Neuron (in vitro differentiated cells): ENCODE data around the gene P2RY1.
"Not testable (repeated sequence)": the region's sequence is repeated elsewhere in the genome, so short reads cannot be mapped to it uniquely, and the experiment has no call there.

Experiments
- H2AFZ ChIP-seq: one replicate; pipeline ENCODE4 v1.6.1; 2013; ENCODE audit warnings: low read depth, mild to moderate bottlenecking, inconsistent platforms, low read length, moderate library complexity
- H3K27me3 ChIP-seq: one replicate; pipeline ENCODE4 v1.6.1; 2013; ENCODE audit warnings: low read length; ENCODE audit not compliant: insufficient read depth
- H3K36me3 ChIP-seq: one replicate; pipeline ENCODE4 v1.6.1; 2013; ENCODE audit warnings: low read length; ENCODE audit not compliant: insufficient read depth
- H3K4me1 ChIP-seq: one replicate; pipeline ENCODE4 v1.6.1; 2013; ENCODE audit warnings: low read length; ENCODE audit not compliant: insufficient read depth
- H3K4me3 ChIP-seq: 2 replicates; pipeline ENCODE4 v1.5.1; 2013; ENCODE audit warnings: mild to moderate bottlenecking, low read length, moderate library complexity
- H3K9me3 ChIP-seq: one replicate; pipeline ENCODE4 v1.6.1; 2013; ENCODE audit warnings: low read length

Gene P2RY1

DNA sequence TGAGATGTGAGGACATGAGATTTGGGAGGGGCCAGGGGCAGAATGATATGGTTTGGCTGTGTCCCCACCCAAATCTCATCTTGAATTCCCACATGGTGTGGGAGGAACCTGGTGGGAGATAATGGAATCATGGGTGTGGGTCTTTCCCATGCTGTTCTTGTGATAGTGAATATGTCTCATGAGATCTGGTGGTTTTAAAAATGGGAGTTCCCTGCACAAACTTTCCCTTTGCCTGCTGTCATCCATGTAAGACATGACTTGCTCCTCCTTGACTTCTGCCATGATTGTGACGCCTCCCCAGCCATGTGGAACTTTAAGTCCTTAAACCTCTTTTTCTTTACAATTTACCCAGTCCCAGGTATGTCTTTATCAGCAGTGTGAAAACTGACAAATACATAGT lies 12.7 kb downstream of the P2RY1 start:
- not testable (repeated sequence) for H3K4me3 ChIP-seq, H3K27me3 ChIP-seq, H3K4me1 ChIP-seq, H3K9me3 ChIP-seq, H2AFZ ChIP-seq, H3K36me3 ChIP-seq

DNA sequence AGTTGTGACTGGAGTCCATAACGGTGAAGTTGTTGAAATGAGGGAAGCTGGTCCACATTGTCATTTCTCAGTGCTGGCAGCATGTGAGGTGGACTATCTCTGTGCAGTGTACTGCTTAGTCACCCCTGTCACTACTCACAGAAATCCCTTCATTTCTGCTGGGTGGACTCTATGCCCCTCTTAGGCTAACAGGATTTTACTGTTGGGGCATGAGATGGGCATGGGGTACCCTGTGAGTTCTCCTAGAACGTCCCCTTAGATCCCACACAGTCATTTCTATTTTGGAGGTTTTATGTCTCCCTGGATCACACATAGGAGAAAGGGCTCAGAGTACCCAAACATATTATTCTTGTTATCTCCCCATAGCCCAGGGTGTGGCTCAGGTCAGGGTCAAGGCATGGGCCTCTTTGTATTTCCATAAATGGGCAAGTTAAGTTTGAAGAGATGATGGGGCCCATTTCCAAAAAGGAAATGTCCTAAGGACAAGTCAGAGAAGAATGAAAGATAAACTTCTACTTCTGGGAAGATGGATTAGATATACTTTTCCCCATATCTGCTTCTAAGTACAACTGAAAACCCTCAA lies 15.2 kb downstream of the P2RY1 start:
- H3K9me3 ChIP-seq: no peaks in the 10 kb centered on the region
- H3K36me3 ChIP-seq: no peaks in the 10 kb centered on the region
- H3K4me3 ChIP-seq: no peak overlapping the region
- no peaks in the 10 kb centered on the region for H3K4me1 ChIP-seq
- H3K27me3 ChIP-seq: no peaks in the 10 kb centered on the region
- H2AFZ ChIP-seq: no peak overlapping the region

DNA sequence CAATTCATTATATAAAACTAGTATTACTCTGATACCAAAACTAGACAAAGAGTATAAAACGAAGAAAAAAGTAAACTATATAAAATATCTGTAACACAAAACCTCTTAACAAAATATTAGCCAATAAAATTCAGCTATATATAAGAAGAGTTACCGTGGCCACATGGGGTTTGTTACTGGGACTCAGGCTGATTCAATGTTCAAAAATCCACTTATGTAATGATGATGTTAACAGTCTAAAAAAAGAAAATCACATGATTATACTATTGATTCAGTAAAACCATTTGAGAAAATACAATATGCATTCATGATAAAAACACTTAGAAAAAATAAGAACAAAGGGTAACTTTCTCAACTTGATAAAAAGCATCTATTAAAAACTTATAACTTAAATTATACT lies 18.3 kb downstream of the P2RY1 start:
- H3K36me3 ChIP-seq: no peaks in the 10 kb centered on the region
- H3K4me3 ChIP-seq: no peak overlapping the region
- no peaks in the 10 kb centered on the region for H3K27me3 ChIP-seq
- no peaks in the 10 kb centered on the region for H3K9me3 ChIP-seq
- H2AFZ ChIP-seq: no peak overlapping the region
- peaks cover 3% of the 10 kb centered on the region for H3K4me1 ChIP-seq

DNA sequence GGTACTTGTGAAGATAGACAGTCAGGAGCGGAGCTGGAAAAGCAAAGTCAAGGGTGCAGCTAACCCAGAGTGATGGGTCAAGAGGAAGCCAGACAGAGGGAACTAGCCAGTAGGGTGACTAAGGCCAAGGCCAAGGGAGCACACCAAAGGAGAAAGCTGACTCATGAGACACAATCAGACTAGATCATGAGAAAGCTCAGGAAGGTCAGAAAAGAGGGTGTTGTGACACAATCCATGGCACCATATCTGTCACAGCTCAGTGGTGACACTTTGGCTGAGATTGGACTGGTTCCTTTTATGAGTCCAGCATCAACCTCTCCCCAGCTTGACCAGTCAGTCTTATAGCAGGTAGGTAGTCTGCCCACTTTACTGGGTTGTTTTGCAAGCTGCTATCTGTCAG lies 22.2 kb downstream of the P2RY1 start:
- no peaks in the 10 kb centered on the region for H3K36me3 ChIP-seq
- H2AFZ ChIP-seq: no peak overlapping the region
- H3K27me3 ChIP-seq: no peaks in the 10 kb centered on the region
- H3K9me3 ChIP-seq: no peaks in the 10 kb centered on the region
- no peak overlapping the region for H3K4me3 ChIP-seq
- peaks cover 4% of the 10 kb centered on the region for H3K4me1 ChIP-seq

DNA sequence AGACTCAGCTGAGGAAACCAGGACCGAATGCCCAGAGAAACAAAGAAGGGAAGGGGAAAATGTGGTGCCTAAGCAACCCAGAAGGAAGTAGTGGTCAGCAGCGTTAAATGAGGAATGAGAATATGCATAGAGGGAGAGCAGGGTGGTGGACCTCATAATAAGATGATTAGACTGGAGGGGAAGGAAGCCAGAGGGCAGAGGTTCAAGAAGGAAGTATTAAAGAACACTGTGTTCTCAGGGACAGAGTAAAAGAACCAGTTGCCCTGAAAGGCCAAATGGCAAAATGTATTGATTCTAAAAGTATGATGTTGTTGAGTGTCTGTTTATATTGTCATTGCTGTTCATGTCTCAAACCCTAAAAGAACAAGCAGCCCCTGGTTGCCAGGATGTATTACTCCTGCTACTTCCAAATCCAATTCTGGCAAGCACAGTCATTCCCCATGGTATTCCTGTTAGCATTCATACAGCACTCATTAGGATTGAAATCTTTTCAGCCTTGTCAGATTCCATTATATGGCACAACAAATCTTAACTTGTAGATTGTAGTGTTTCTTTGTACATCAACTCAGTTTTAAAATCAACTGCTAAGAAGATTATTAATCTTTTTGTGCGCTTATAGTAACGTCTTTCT lies 23.4 kb downstream of the P2RY1 start:
- Histone ChIP-seq H2AFZ (no peak overlapping the region), H3K4me1 (peaks cover 4% of the 10 kb centered on the region), H3K4me3 (no peak overlapping the region), H3K36me3 (no peaks in the 10 kb centered on the region), H3K27me3 (no peaks in the 10 kb centered on the region), H3K9me3 (no peaks in the 10 kb centered on the region)

DNA sequence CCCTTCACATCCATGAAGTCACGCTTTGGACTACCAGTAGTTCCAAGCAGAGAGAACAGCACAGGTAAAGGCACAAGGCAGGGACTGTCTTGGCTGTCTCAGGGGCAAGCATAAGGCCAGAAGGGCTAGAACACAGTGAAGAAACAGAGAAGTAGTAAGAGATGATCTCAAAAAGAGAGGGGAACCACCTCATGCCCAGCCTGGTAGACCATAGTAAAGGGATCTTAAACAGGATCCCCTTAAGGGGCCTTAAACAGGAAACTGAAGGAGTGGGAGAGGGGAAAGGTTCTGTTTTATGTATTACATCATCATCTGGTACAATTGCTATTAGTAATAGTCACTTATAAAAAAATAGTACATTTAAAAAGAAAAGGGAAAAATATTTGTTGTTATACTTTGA lies 25.8 kb downstream of the P2RY1 start:
- no peaks in the 10 kb centered on the region for H3K27me3 ChIP-seq
- H3K36me3 ChIP-seq: no peaks in the 10 kb centered on the region
- H3K4me1 ChIP-seq: peaks cover 4% of the 10 kb centered on the region
- no peak overlapping the region for H2AFZ ChIP-seq
- H3K4me3 ChIP-seq: no peak overlapping the region
- no peaks in the 10 kb centered on the region for H3K9me3 ChIP-seq

DNA sequence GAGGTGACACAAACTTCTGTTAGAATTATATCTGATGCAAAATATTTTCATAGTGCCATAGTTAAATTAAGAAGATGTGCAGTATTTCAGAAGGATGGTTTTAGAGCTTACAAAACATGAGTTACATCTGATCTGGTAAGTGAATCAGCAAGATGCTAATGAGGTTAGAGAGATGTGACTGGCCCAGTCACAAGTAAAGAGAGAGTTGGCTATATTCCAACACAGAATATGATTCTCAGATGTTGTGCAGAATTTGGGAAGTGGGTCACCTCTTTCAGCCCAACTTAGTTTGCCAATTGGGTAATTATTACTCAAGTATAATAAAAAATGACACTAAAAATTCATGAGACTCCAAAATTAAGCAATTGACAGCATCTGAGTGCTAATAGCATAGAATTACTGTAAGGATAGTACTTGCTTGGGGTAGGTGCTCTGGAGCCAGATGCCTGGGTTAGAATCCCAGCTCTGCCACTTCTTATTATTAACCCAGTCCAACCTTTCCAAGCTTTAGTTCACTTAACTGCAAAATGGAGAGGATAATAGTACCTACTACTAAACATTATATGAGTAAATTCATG lies 30.8 kb downstream of the P2RY1 start:
- Histone ChIP-seq H2AFZ (no peak overlapping the region), H3K4me3 (no peak overlapping the region), H3K27me3 (no peaks in the 10 kb centered on the region), H3K4me1 (peaks cover 10% of the 10 kb centered on the region), H3K9me3 (no peaks in the 10 kb centered on the region), H3K36me3 (no peaks in the 10 kb centered on the region)

DNA sequence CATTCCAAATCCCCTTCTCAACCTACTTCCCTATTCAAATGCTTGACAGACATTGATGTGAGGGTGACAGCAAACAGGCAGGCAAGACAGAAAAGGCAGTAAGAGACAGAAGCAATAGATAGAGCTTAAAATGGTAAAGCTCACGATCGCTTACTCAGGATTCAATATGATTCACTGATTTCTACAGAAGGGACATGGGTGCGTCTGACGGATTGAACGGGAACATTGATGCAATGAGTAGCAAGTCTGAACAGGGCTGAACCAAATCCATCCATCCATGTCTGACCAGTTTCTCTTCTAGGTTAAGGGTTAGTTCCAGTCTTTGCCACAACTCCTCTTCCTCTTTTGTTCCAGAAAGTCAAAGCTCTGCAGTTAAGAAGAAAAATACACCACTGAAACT lies 35.1 kb downstream of the P2RY1 start:
- H3K4me1 ChIP-seq: peaks cover 10% of the 10 kb centered on the region
- H3K4me3 ChIP-seq: no peak overlapping the region
- no peaks in the 10 kb centered on the region for H3K27me3 ChIP-seq
- no peaks in the 10 kb centered on the region for H3K9me3 ChIP-seq
- no peak overlapping the region for H2AFZ ChIP-seq
- no peaks in the 10 kb centered on the region for H3K36me3 ChIP-seq

DNA sequence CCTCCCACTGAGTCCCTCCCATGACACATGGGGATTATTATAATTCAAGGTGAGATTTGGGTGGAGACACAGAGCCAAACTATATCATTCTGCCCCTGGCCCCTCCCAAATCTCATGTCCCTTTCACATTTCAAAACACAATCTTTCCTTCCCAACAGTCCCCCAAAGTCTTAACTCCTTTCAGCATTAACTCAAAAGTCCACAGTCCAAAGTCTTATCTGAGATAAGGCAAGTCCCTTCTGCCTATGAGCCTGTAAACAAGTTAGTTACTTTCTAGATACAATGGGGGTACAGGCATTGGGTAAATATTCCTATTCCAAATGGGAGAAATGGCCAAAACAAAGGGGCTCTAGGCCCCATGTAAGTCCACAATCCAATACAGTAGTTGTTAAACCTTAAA lies 38.4 kb downstream of the P2RY1 start:
- H3K27me3 ChIP-seq, H2AFZ ChIP-seq, H3K9me3 ChIP-seq, H3K36me3 ChIP-seq, H3K4me1 ChIP-seq, H3K4me3 ChIP-seq: not testable (repeated sequence)

DNA sequence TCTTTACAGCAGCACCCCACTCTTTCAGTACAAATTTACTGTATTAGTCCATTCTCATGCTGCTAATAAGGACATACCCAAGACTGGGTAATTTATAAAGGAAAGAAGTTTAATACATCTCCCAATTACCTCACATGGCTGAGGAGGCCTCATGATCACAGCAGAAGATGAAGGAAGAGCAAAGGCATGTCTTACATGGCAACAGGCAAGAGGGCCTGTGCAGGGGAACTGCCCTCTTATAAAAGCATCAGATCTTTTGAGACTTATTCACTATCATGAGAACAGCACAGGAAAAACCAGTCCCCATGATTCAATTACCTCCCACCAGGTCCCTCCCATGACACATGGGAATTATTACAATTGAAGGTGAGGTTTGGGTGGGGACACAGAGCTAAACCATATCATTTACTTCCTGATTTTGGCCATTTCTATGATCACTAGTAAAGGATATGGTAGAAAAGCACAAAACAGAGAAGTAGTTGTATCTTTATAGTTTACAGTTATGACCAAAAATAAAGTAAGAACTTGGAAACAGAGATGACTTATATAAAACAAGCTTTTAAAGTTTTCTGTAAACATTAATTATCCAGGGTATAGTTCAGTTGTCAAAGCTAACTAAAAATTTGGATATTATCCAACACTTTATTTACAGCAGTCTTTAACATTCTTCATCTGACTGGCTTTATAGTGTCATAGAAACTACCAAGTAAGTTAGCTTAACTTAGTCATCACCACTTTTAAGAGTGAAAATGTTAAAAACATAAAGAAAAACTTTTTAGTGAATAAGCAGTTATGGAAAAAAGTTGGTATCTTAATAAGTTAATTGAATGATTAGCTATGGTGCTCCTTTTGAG lies 40.2 kb downstream of the P2RY1 start:
- no peaks in the 10 kb centered on the region for H3K27me3 ChIP-seq
- H3K4me3 ChIP-seq: no peak overlapping the region
- H3K36me3 ChIP-seq: no peaks in the 10 kb centered on the region
- no peak overlapping the region for H2AFZ ChIP-seq
- peaks cover 1% of the 10 kb centered on the region for H3K4me1 ChIP-seq
- H3K9me3 ChIP-seq: no peaks in the 10 kb centered on the region

DNA sequence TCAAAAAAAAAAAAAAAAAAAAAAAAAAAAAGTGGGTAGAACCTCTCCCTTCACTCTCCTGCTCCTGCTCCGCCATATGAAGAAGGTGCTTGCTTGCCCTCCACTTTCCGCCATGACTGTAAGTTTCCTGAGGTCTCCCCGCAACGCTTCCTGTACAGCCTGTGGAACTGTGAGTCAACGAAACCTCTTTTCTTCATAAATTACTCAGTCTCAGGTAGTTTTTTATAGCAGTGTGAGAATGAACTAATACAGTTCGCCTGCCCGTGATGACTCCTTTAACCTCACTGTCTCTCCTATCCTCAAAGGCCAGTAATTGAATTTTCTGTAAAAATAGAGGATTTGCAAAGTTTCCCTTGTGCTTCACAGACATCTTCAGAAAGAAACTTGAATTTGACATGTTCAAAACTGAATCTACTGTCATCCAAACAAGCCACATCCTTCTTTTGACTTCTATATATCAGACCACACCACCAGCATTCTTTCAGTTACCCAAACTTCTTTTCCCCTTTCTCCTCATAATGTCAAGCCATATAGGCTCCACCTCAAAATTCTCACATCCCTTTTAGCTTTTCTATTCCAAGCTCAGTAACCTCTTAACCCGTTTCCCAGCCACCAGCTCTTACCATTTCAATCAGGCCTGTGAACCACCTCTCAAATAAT lies 44.3 kb downstream of the P2RY1 start:
- Histone ChIP-seq H3K4me3 (no peak overlapping the region), H2AFZ (no peak overlapping the region), H3K4me1 (no peaks in the 10 kb centered on the region), H3K27me3 (no peaks in the 10 kb centered on the region), H3K9me3 (no peaks in the 10 kb centered on the region), H3K36me3 (no peaks in the 10 kb centered on the region)

DNA sequence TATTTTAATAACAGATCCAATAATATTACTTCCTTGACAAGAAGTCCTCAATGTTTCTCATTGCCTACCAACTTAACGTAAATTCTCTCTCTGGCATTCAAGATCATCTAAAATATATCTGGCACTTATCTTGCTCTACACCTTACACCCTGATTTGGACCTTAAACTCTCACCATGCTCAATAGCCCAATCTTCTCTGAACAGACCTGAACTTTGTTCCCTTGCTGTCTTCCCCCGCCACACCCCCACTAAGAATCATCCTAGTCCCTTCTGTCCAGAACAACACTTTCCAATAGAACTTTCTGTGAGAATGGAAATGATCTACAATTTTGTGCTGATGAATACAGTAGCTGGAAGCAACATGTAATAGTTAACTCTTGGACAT lies 44.9 kb downstream of the P2RY1 start:
- Histone ChIP-seq H3K9me3 (no peaks in the 10 kb centered on the region), H3K36me3 (no peaks in the 10 kb centered on the region), H3K27me3 (no peaks in the 10 kb centered on the region), H3K4me1 (no peaks in the 10 kb centered on the region), H3K4me3 (no peak overlapping the region), H2AFZ (no peak overlapping the region)

DNA sequence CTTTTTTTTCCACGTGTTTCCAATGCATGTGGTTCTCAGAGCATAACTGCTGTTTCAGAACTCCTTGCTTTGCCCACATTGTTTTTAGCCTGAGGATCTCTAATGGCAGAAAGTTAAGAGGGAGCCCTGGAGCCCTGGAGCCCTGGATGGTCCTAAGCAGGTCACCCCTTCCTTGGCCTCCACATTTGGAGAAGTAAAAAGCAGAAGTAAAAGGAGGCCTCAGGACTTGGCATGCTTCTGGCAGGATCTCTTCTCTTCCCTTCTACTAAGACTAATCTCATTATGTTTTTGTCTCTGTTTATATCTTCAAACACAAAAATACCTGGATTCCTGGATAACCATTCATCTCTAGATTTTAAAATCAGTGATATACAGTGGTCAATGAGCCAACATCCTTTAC lies 50.1 kb downstream of the P2RY1 start:
- Histone ChIP-seq H2AFZ (no peak overlapping the region), H3K36me3 (no peaks in the 10 kb centered on the region), H3K4me1 (no peaks in the 10 kb centered on the region), H3K27me3 (no peaks in the 10 kb centered on the region), H3K9me3 (no peaks in the 10 kb centered on the region), H3K4me3 (no peak overlapping the region)
